Putamen (tissue), 1 donor: ENCODE measurements around the gene TMEM163.
"Not testable (repeated sequence)": the region's sequence is repeated elsewhere in the genome, so short reads cannot be mapped to it uniquely, and the experiment has no call there.

Experiments
- DNase-seq: peaks from one replicate; pipeline ENCODE4 v3.0.0-alpha.2; 2016; ENCODE audit warnings: low spot score

The TMEM163 gene

DNA sequence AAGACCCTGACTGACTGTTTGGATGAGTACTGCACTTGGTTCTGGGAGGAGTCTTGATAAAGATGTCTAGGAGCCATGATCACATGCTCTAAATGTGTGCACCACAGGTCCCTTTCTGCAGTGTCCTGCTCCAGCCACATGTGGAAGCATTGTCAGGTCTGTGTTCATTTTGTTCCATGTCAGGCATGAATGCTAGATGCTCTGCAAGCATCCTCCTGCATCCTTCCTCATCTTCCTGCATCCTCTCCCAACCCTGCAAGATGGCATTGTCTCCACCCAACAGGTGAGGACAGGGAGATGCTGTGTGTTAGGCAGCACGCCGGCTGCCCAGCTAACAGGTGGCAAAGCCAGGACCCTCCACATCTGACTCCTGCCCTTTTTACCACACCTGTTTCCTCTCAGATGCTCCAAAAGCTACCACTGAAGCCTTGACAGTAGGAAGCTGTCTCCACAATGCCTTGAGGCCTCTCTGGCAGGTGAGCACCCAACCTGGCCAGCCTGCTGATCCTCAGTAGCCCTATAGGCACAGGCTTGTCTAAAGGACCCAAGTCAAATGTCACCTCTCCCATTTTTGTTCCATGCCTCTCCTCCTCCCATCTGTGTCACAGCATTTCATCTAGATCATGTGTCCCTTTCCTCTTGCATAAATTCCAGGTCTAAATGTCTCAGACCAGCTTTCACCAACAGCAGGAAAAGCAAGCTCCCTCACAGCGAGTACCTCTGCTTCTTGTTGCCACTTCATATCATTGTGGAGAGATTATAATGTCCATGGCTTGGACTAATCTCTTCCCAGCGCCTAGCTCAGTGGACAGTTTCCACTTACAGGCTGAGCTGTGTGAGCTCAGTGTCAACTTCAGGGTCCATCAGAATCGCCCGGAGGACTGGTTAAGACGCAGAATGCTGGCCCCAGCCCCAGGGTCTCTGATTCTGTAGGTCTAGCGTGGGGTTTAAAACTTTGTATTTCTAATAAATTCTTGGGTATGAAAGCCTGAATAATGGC, 55.0 kb downstream of the TMEM163 start:
- no peak for DNase-seq

DNA sequence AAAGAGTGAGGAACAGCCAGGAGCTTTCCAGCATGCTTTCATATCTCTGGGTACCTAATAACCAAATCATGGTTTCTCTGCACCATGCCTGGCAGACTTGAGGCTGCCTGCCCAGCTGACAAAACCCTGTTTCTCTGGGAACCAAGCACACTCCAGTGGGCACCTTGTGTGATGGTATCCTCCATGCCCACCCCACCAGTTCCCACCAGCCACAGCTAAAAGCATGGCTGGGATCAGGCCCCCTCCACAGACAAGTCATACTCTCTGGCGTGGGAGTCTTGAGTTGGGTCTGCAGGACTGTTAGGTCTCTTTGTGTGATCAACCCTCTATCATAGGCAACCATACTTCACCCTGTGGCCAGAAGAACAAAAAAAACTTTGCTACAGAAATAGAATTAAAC, 56.0 kb downstream of the TMEM163 start:
- no peak for DNase-seq

GRCh38 chr2:134660626-134661402, 58.0 kb downstream of the TMEM163 start:
- no peak for DNase-seq

DNA sequence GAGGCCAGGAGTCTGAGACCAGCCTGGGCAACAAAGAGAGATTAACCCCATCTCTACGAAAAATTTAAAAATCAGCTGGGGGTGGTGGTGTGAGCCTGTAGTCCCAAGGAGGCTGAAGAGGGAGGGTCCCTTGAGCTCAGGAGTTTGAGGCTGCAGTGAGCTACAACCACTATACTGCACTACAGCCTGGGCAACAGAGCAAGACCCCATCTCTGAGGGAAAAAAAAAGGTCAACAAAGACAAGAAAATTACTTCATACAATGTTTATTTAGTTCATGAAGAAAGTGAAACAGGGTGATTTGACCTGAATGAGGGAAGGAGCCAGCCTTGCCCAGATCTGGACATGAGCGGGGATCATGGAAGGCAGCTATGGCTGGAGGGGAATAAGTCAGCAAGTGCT, 59.1 kb downstream of the TMEM163 start:
- DNase-seq: no peak

- DNase-seq: no peak
Observed at GRCh38 chr2:134657650-134658250, 61.0 kb downstream of the TMEM163 start.

DNA sequence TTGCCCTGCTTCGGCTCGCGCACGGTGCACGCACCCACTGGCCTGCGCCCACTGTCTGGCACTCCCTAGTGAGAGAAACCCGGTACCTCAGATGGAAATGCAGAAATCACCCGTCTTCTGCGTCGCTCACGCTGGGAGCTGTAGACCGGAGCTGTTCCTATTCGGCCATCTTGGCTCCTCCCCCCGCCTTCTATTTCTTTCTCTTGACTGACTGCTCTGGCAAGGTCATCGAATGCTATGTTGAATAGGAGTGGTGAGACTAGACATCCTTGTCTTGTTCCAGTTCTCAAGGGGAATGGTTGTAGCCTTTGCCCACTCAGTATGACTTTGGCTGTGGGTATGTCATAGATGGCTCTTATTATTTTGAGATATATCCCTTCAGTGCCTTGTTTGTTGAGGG, 62.4 kb downstream of the TMEM163 start:
- DNase-seq: not testable (repeated sequence)

GRCh38 chr2:134648586-134648985, 70.2 kb downstream of the TMEM163 start:
- DNase-seq: no peak

DNA sequence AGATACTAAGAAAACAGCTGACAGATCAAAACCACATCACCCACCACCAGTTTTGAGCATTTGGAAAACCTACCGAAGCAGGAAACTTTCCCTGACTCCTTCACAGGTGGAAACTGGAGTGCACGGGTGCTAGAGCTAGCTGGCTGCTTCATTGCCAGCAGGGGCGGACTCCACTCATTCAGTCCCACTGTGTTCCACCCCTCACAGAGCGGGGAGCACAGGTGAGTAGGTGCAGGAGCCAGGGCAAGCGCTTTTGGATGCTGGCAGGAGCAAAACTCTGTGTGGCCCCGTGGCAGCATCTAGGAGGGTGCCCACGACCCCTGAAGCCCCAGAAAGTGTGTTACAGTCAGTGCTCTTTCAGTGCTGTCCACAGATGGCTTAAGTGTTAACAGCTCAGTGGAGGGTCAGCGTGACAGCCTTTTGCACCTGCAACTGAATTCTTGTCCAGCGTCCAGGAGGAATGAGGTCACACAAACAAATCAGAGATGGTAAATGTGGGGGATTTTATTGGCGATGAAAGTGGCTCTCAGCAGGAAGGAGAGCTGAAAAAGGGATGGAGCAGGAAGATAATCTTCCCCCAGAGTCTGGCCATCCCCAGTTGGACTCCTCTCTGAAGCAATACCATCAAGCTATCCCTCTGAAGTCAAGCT, 71.1 kb downstream of the TMEM163 start:
- no peak for DNase-seq

- no peak for DNase-seq
Observed at GRCh38 chr2:134642938-134643337, 75.9 kb downstream of the TMEM163 start.

GRCh38 chr2:134640494-134640893, 78.3 kb downstream of the TMEM163 start:
- DNase-seq: no peak

DNA sequence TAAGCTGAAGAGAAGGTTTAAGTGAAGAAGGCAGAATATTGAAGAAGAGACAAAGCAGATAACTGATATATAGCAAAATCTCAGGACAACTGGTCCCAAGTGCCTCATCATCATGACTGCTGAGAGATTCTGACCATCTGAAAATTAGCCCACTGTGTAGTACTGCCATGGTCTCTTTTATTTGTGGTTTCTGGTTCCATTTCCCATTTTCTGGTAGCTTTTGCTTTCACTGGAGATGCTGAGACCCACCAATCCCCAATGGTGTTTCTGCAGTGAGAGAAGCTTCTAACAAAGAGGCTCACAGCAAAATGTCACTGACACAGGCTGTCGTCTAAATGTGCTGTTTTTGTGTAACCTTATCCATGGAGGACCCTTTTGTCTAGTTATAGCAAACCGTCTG, 79.5 kb downstream of the TMEM163 start:
- no peak for DNase-seq

DNA sequence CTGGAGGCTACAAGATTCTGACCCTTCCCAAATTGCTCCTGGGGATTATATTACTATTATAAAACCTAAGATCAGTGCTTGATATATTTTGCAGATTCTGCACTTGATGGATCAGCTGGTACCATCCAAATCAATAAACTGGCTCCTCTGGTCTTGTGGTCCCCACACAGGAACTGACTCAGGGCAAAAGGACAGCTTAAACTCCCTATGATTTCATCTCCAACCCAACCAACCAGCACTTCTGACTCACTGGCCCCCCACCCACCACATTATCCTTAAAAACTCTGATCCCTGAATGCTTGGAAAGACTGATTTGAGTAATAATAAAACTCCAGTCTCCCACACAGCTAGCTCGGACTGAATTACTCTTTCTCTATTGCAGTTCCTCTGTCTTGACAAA, 82.1 kb downstream of the TMEM163 start:
- no peak for DNase-seq

GRCh38 chr2:134634054-134634753, 84.6 kb downstream of the TMEM163 start:
- peak; percentile 37 for DNase-seq

DNA sequence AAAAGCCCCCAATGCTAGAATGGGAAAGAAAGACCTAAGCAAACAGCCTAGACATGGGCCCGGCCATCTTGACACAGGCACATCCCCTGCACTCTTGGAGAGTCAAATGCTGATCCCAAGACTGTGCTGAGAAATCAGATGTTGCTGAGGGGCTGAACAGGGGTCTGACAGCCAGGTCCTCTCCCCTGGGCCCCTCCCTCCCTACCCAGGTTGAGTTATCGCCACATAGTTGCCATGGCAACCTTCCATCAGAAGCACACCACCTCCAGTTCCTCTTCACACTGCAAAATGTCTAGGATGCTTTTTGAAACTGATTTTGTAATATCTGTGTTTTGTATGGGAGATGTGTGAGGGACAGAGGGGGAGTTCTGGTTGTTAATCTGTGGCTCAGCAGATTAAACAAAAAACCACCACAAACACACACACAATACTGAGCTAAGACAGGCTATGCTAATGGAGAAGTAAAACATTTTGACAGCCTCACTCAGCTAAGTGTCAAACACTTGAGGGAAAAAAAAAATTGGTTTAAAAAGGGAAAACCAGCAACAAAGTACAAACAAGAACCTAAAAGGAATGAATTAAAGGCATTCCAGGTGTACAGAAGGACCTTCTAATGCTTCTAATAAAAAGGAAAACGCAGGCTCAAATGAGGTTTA, 88.2 kb downstream of the TMEM163 start:
- no peak for DNase-seq

GRCh38 chr2:134628453-134628852, 90.3 kb downstream of the TMEM163 start:
- no peak for DNase-seq

DNA sequence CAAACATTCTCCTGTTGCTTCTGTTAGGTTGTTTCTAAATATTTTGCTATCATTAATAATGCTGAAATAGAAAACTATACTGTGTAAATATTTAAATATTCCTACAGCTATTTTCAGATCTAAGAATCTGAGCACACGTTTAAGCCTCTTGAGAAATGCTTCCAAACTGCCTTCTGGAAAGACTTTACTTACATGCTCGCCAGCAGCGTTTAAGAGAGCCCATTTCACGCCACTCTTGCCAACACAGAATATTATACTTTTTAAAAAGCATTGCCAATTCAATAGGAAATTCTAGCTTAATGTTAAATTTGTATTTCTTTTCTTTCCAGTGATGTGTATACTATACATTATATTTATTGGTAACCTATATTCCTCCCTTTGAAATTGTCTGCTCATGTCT, 92.0 kb downstream of the TMEM163 start:
- no peak for DNase-seq

DNA sequence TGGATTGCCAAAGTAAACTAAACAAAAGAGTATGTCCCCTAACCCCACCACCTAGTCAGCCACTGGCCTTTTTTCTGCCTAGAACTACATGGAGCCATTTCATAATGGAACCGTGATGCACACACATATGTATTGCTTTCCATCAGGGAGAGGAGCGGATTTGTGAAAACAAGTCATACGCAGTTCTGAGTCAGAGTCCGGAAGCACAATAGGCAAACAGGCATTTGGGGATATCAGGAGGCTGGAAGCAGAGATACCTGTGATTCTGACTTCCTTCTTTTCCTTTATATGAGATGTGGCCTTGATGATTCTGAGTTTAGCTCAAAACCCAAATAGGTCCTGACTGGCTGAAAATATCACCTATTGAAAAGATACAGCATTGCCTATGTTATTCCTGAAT, 93.5 kb downstream of the TMEM163 start:
- DNase-seq: no peak

DNA sequence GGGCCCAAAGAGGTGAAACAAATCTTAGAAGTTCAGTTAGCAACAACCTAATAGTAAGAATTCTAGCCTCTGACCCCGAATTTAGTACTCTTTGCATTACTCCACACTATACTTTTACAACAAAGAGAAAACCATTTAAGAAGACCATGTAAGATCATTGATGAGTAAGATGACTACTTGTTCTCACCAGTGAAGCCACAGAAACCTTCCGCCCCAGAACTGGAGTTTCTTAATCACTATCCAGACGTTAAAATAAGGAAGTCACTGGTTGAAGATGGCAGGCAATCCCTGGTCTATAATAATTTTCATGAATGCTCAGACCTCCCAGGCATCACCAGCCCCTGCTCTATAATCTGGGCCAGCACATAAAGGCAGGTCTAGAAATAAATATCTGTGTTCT, 95.0 kb downstream of the TMEM163 start:
- DNase-seq: no peak

DNA sequence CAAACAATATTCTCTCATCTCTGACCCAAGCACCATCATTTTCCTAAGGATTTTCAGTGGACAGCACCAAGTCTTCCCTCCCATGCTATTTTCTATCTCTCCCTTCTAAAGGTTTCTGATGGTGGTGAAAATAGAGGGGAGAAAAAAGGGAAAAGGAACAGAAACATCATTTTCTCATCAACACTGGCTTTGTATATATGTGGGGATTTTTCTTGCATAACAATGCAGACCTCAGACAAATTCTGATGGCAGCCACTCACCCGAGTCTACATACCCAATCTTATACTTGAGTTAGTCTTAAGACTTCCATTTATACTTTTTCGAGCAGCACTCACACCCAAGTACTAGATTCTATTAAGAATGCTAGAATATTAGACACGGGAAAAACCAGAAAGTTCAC, 95.8 kb downstream of the TMEM163 start:
- no peak for DNase-seq

GRCh38 chr2:134621939-134622705, 96.7 kb downstream of the TMEM163 start:
- DNase-seq: no peak
